ENCODE data around the gene TAS2R43.
"Not testable (repeated sequence)": the region's sequence is repeated elsewhere in the genome, so short reads cannot be mapped to it uniquely, and the experiment has no call there.

TAS2R43 gene, protein sequence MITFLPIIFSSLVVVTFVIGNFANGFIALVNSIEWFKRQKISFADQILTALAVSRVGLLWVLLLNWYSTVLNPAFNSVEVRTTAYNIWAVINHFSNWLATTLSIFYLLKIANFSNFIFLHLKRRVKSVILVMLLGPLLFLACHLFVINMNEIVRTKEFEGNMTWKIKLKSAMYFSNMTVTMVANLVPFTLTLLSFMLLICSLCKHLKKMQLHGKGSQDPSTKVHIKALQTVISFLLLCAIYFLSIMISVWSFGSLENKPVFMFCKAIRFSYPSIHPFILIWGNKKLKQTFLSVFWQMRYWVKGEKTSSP

DNA sequence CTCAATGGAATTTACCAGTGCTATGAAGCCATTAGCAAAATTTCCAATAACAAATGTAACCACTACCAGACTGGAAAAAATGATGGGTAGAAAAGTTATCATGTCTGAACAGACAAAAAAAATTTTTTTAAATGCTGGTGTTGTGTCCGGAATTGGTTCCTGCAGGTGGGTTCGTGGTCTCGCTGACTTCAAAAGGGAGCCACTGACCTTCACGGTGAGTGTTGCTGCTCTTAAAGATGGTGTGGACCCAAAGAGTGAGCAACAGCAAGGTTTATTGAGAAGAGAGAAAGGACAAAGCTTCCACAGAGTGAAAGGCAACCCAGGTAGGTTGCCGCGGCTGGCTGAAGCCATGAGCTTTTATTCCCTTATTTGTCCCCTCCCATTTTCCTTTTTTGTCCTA lies at the start of gene TAS2R43:
Gene TAS2R43, minus strand, starts transcription at position 186 of the 400 bp plus-strand sequence. Its CDS starts 84 bp downstream, at position 102.
- DNase-seq = no peak

DNA sequence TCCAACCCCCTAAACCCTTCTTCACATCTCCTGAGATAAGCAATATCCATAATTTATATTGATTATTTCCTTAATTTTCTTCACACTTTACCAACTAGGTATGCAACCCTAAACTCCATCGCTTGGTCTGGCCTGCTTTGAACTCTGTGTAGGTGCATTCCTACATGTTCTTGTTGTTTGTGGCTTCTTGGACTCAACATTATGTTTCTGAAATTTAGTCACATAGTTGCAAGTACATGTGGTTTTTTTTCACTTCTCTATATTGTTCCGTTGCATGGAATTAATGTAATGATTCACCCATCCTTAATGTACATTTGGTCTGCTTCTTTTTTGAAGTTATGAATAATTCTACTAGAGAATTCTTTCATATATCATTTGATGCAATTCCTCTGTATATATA lies 44.0 kb upstream of the TAS2R43 start:
- DNase-seq = no peak

DNA sequence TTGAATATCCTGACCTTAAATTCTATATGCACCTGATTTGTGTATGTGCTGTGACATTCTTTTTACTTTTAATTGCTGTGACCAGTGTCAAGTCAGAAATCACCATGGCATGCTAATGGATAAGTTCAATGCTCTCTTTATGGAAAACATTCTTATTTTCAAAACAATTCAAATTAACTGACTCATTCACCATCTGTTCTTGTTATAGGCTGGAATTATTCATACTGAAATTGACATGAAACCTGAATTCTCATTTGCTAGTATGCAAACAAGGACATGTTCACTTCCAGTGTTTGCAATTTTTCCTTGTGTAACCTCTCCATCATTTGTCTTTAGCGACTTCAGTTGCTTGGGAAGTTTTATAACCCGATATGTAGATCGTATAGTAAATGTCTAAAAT lies 42.2 kb upstream of the TAS2R43 start, which contains the start of gene TAS2R30:
Gene TAS2R30, minus strand, starts transcription at position 340 of the 400 bp plus-strand sequence. CDS start 400 bp downstream, outside the sequence.
- DNase-seq = no peak

DNA sequence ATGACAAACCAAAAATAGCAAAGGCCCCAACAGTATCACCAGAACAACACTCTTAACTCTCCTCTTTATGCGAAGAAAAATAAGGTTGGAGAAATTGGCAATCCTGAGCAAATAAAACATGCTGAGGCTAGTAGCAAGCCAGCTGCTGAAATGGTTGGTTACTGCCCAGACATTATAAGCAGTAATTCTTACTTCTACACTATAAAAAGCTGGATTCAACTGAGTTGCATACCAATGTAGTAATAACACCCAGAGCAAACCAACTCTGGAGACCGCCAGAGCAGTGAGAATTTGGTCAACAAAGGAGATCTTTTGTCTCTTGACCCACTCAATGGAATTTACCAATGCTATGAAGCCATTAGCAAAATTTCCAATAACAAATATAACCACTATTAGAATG lies 41.7 kb upstream of the TAS2R43 start:
- DNase-seq = no peak

DNA sequence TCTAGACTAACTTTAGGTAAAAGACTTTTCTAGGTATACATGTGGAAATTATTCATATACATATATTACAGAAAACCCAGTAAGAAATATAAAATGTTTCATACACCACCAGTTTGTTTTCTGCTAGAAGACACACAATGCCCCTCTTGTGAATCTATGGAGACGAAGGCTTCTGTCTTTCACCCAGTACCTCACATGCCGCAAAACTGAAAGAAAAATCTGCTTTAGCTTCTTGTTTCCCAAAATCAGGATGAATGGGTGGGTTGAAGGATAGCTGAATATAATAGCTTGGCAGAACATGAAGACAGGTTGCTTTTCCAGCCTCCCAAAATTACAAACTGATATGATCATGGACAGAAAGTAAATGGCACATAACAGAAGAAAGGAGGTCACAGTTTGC lies 41.0 kb upstream of the TAS2R43 start:
- no peak for DNase-seq

DNA sequence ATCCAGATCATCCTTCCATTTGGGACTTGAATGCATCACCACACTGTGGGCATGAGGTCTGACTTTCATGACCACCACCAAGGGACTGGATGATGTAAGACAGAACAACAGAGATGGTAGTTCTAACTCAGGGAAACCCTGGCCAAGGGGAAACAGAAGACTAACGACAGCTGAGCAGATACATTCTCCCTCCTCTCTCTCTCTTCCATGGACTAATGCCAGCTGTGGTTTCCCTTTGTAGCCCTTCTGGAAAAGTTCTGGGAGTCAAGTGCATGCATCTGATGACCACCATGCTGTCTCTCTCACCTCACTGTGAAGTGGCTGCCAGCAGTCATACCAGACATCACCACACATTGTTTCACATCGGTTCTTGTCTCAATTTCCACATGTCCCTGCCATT lies 38.9 kb upstream of the TAS2R43 start:
- no peak for DNase-seq

DNA sequence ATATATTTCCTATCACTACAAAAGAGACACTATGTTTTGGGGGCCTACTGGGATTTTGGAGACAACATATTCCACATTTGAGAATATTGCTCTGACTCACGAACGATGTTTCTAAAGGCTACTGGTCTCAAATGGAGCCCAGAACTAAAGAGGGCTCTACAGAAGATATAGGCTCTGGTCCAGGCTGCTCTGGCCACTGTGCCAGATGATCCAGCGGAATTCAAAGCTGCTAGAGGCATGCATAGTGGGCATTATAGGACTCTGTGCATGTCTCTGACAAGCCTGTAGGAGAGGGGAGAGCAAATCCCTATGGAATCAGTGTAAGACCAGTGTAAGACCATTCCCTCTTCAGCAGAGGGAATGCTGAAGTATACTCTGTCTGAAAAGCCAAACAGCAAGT lies 38.3 kb upstream of the TAS2R43 start:
- no peak for DNase-seq

DNA sequence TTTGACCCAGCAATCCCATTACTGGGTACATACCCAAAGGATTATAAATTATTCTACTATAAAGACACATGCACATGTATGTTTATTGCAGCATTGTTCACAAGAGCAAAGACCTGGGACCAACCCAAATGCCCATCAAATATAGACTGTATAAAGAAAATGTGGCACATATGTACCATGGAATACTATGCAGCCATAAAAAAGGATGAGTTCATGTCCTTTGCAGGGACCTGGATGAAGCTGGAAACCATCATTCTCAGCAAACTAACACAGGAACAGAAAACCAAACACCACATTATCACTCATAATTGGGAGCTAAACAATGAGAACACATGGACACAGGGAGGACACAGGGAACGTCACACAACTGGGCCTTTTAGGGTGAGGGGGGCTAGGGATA lies 22.0 kb upstream of the TAS2R43 start:
- DNase-seq = not testable (repeated sequence)

DNA sequence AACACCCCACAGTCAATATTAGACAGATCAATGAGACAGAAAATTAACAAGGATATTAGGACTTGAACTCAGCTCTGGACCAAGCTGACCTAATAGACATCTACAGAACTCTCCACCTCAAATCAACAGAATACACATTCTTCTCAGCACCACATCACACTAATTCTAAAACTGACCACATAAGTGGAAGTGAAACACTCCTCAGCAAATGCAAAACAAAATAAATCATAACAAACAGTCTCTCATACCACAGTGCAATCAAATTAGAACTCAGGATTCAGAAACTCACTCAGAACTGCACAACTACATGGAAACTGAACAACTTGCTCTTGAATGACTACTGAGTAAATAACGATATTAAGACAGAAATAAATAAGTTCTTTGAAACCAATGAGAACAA lies 19.1 kb upstream of the TAS2R43 start:
- not testable (repeated sequence) for DNase-seq

DNA sequence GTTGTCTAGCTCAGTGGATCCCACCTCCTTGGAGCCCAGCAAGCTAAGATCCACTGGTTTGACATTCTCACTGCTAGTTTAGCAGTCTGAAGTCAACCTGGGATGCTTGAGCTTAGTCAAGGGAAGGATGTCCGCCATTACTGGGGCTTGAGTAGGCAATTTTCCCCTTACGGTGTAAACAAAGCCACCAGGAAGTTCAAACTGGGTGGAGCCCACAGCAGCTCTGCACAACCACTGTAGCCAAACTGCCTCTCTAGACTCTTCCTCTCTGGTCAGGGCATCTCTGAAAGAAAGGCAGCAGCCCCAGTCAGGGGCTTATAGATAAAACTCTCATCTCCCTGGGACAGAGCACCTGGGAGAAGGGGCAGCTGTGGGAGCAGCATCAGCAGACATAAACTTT lies 16.7 kb upstream of the TAS2R43 start:
- DNase-seq = no peak

DNA sequence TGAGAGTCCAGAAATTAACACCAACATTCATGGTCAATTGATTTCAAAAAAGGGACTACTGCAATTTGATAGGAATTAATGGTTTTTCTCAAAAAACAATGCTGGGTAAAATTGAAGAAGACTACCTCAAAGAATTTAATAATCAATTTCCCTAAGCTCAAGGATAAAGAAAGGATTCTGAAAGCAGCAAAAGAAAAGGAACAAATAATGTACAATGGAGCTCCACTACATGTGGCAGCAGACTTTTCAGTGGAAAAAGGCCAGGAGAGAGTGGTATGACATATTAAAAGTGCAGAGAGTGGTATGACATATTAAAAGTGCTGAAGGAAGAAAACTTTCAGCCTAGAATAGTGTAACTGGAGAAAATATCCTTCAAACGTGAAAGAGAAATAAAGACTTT lies 15.6 kb upstream of the TAS2R43 start:
- DNase-seq = no peak

DNA sequence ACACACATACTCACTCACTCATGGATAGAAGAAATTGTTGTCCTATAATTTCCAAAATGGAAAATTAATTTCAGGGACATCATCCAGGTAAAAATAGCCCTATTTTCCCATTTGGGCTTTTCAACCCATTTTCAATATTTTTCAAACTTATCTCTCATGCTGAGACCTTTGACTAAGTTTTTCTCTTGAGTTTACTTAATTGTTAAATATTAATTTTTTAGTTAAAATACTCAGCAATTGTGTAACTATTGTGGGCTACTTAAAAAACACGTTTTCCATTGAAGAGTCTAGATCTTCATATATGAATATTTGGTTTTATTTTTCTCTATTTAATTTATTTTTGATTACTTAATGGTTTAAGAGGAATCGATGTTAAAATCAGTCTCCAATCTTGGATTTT lies 14.2 kb upstream of the TAS2R43 start:
- no peak for DNase-seq

DNA sequence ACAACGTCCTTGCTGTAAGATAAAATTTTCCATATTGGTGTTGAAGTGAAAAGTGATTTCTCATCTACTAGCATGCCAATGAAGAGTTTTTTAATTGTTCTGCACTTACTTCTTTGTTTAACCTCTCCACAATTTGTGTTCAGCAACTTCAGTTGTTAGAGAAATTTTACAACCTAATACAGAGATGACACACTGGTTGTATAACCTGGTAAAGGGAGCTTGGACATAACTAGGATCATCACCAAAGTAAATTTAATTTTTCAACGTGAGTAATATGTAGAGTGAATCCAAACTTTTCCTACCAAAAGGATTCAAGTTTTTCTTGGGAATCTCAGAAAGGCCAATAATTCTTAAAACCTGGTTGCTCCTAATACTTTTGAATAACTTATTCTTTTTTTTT lies 13.4 kb upstream of the TAS2R43 start:
- no peak for DNase-seq

DNA sequence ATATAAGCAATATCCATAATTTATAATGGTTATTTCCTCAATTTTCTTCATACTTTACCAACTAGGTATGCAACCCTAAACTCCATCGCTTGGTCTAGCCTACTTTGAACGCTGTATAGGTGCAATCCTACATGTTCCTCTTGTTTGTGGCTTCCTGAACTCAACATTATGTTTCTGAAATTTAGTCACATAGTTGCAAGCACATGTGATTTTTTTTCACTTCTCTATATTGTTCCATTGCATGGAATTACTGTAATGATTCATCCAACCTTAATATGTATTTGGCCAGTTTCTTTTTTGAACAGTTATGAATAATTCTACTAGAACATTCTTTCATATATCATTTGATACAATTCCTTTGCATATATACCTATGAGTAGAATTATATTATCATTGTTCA lies 2.8 kb upstream of the TAS2R43 start:
- DNase-seq = not testable (repeated sequence)

DNA sequence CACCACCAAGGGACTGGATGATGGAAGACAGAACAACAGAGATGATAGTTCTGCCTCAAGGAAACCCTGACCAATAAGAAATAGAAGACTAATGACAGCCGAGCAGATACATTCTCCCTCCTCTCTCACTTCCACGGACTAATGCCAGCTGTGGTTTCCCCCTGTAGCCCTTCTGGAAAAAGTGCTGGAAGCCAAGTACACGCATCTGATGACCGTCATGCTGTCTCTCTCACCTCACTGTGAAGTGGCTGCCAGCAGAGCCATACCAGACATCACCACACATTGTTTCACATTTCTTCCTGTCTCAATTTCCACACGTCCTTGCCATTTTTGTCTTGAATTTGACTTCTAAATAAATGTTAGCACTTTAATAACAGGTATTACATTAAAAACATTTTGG lies 2.9 kb downstream of the TAS2R43 start:
- DNase-seq = no peak

DNA sequence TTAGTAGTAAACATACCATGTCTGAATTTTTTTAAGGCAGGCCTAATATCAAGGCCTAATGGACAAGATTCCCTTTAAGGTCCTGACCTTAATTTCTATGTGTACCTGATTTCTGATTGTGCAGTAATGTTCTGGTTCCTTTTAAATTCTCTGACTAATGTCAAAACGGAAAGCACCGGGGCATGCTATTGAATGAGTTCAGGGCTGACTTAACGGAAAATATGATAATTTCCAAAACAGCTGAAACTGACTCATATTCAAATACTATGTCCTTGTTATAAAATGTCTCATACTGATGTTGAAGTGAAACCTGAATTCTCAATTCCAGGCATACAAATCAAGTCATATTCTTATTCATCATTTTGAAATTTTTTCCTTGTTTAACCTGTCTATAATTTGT lies 6.7 kb downstream of the TAS2R43 start:
- DNase-seq = no peak

DNA sequence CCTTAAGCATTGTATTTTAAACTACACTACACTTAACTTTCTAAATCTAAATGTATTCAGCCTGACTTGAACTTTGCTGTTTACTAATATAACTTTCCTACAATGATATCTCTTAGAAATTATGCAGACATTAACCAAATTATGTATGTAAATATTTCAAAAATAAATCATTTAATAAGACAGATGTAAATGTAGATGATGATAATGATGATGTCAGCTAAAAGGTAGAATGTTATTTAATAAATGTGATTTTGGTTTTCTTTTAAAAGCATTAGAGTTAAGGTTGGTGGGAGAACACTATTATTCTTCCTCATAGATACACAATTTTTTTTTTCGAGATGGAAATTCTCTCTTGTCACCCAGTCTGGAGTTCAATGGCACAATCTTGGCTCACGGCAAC lies 10.1 kb downstream of the TAS2R43 start:
- no peak for DNase-seq

DNA sequence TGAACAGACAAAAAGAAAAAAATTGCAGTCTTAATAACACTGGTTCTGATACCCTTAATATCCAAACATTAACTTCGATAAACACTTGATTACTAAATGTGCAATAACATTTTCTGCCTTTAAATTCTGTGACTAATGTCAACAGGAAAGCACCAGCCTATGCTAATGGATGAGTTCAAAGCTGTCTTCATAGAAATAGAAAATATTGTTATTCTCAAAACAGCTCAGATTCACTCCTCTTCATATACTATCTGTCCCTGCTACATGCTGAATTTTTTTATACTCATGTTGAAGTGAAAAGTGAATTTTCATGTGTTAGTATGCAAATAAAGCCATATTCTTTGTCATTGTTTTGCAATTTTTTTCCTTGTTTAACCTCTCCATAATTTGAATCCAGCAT lies 13.9 kb downstream of the TAS2R43 start:
- DNase-seq = no peak

DNA sequence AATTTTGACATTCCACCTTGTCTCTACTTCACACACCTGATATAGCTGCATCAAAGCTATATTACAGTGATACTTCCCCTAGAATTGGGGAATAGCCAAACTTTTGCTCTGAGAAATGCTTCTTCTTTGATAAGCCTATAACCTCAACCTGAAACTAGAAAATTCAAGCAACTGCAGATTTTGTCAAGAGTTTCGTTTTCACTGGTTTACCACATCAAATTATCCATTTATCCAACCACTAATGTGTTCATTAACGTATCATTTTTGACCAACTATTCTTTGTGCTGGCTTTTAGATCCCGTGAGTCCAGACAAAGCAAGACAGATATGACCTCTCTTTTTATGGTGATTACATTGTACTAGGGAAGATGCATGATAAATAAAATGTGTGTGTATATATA lies 16.5 kb downstream of the TAS2R43 start:
- no peak for DNase-seq

DNA sequence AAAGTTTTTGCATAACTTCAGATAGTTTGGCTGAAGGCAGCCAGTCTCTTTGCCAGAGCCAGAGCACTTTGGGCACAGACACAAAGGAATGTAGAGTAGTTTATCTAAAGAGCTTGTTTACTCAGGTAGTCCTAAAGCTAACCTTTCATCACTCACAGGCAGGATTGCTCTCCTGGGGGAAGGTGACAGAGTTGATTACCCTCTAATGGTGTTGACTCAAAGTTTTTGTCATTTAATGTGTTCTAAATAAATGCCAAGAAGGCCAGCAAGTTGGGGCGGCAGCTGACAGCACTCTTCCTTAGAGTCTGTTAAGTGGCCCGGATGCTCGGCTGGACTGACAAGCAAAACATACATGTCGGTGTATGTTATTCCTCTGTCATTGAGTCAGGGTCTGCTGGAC lies 20.7 kb downstream of the TAS2R43 start:
- no peak for DNase-seq

DNA sequence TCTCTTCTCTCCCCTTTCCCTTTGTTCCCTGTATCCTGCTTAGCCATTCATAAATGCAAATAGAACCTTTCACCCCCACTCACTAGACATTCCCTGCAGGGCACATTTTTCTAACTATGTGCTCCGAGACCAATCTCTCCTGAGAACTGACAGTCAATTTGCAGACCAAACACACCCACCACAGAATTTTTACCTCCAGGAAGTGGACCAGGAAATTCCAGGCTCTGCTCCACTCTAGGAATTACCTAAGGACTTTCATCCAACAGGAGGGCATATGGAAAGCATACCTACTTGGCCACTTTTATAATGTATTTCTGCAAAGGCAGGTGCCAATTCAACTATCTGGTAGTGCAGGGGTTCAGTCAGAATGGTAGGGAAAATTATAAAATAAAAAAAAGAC lies 21.1 kb downstream of the TAS2R43 start:
- DNase-seq = no peak

DNA sequence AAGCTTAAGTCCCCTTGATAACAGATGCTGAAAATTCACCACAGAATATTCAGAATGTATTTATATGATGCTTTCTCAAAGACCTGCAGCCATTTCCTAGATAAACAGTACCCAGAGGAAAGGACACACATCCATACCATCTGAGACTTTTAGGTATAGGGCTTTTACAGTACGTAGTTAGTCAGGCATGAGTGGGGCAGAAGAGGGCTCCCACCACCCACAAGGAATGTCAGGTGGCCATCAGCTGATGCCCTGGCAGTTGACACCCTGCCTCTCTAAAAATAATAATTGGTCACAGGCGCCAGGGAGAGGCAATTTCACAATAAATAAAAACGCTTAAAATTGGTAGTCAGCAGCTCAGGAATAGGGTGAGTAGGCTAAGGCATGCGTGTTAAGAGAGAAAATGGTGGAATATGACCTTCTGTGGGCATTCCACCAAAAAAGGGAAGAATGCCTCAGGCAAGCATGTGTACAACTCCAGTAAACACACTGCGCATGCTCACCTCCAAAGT lies 22.2 kb downstream of the TAS2R43 start:
- DNase-seq = no peak

DNA sequence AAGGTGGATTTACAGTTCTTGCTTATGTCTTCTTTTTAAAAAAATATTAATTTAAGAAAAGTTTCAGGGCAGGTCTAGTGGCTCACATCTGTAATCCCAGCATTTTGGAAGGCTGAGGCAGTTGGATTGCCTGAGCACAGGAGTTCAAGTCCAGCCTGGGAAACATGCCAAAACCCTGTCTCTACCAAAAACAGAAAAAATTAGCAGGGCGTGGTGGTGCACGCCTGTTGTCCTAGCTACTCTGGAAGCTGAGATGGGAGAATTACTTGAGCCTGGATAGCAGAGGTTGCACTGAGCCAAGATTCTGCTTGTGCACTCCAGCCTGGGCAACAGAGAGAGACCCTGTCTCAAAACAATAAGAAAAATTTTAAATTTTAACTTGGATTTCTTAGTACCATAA lies 24.6 kb downstream of the TAS2R43 start:
- DNase-seq = no peak

DNA sequence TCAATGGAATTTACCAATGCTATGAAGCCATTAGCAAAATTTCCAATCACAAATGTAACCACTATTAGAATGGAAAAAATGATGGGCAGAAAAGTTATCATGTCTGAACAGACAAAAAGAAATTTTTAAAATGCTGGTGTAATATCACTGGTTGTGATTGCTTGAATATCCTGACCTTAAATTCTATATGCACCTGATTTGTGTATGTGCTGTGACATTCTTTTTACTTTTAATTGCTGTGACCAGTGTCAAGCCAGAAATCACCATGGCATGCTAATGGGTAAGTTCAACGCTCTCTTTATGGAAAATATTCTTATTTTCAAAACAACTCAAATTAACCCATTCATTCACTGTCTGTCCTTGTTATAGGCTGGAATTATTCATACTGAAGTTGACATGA lies 29.9 kb downstream of the TAS2R43 start, which contains the start of gene TAS2R46:
Gene TAS2R46, minus strand, starts transcription at position 101 of the 400 bp plus-strand sequence. Its CDS starts 0 bp downstream, at position 101.
- not testable (repeated sequence) for DNase-seq

DNA sequence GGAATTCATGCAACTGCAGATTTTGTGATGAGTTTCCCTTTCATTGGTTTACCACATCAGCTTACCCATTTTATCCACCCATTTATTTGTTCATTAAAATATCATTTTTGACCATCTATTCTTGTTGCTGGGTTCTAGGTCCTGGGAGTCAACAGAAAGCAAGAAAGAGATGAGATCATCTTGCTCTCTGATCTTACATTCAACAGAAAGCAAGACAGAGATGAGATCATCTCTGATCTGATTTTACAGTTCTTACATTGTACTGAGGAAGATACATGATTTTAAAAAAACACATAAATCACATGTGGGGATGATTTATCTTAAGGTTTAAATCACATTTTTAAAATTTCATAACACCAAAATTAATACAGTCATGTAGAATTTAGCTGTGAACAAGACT lies 32.3 kb downstream of the TAS2R43 start:
- DNase-seq = no peak
